SJSA1 (cell line): Measurements from ENCODE around the gene LEPROT. TPM values are rescaled to one million over a fixed set of nuclear protein-coding genes. Genes with fewer than 3 reads are reported as not detected.

Source experiments
- DNase-seq, 2 experiments: peaks; one replicate each; pipeline ENCODE4 v3.0.0-alpha.2; 2015 to 2020; ENCODE audit warnings: low spot score in 2 of 2, low read depth in 1 of 2
- H3K27ac ChIP-seq: fragments of 250-450 bp; sonication (Bioruptor Pico); 2 replicates; pipeline ENCODE4 v1.5.1; 2020; ENCODE audit warnings: mild to moderate bottlenecking, moderate library complexity
- H3K27me3 ChIP-seq: fragments of 250-450 bp; sonication (Bioruptor Pico); replicated peaks from 2 replicates; pipeline ENCODE4 v1.5.1; 2020; ENCODE audit warnings: mild to moderate bottlenecking, moderate library complexity
- H3K36me3 ChIP-seq: fragments of 250-450 bp; sonication (Bioruptor Pico); 2 replicates; pipeline ENCODE4 v1.5.1; 2020; ENCODE audit warnings: mild to moderate bottlenecking
- H3K4me1 ChIP-seq: fragments of 250-450 bp; sonication (Bioruptor Pico); replicated peaks from 2 replicates; pipeline ENCODE4 v1.6.1; 2021; ENCODE audit warnings: mild to moderate bottlenecking
- H3K4me3 ChIP-seq: fragments of 250-450 bp; sonication (Bioruptor Pico); 2 replicates; pipeline ENCODE4 v1.5.1; 2020; ENCODE audit warnings: mild to moderate bottlenecking
- H3K9me3 ChIP-seq: fragments of 250-450 bp; sonication (Bioruptor Pico); replicated peaks from 2 replicates; pipeline ENCODE4 v1.5.1; 2020; ENCODE audit warnings: mild to moderate bottlenecking
- total RNA-seq: library from RNA; depleted of rRNA; stranded (reverse); fragments of >200 nt; shearing (Covaris generic); gene quantifications from 2 replicates; pipeline ENCODE4 v1.2.3, GENCODE V29; 2014; rRNA removed

The LEPROT gene
- total RNA-seq, 1 experiment from 2014 or later, result 91.5 TPM

- no peak overlapping the region for H3K27ac ChIP-seq
Measured at GRCh38 chr1:65479554-65480204, 59.2 kb downstream of the LEPROT start.

GRCh38 chr1:65480684-65481405, 60.4 kb downstream of the LEPROT start:
- Histone ChIP-seq H3K36me3 (no peaks in the 10 kb centered on the region), H3K4me3 (no peak overlapping the region), H3K4me1 (no peaks in the 10 kb centered on the region), H3K27me3 (no peaks in the 10 kb centered on the region), H3K27ac (no peak overlapping the region), H3K9me3 (no peaks in the 10 kb centered on the region; the same call in 1 of the 2 replicates)
- no peak for DNase-seq

More at GRCh38 chr1:65479554-65480204, 59.2 kb downstream of the LEPROT start:
- Histone ChIP-seq H3K9me3 (no peaks in the 10 kb centered on the region; the same call in 1 of the 2 replicates), H3K4me3 (no peak overlapping the region), H3K36me3 (no peaks in the 10 kb centered on the region), H3K27me3 (no peaks in the 10 kb centered on the region), H3K4me1 (no peaks in the 10 kb centered on the region)
- DNase-seq, result no peak

GRCh38 chr1:65483993-65484754, 63.7 kb downstream of the LEPROT start:
- no peaks in the 10 kb centered on the region for H3K36me3 ChIP-seq
- H3K9me3 ChIP-seq, result no peaks in the 10 kb centered on the region; the same call in 1 of the 2 replicates
- DNase-seq, result no peak
- H3K27me3 ChIP-seq, result no peaks in the 10 kb centered on the region
- no peaks in the 10 kb centered on the region for H3K4me1 ChIP-seq
- H3K27ac ChIP-seq, result no peak overlapping the region
- H3K4me3 ChIP-seq, result no peak overlapping the region

Other genes starting within 250 kb of the LEPROT start
- 0.06 and 0.47 TPM in 2 replicates for gene DNAJC6, start 111.1 kb upstream of the LEPROT start, total RNA-seq
- gene LEPR, start within 50 bp of the LEPROT start, total RNA-seq, result 5.0 and 8.5 TPM in 2 replicates